ENCODE data around the gene PPT2.

GRCh38 chr6:32154514-32155161 is 697 bp downstream of the PPT2 start:
- no peak for TF ChIP-seq POLR2A (IDR thresholded peaks at IDR 0.05; ENCODE audit: low read depth, low read length)
- TF ChIP-seq POLR2AphosphoS5 (IDR thresholded peaks at IDR 0.05; ENCODE audit: low read depth, low read length), result no peak
- TF ChIP-seq TAF1 (IDR thresholded peaks at IDR 0.05; ENCODE audit: borderline replicate concordance, low read depth, low read length), result no peak

Measured in GM12892 (cell line).